ENCODE measurements around the gene SCRN2.

The SCRN2 gene

GRCh38 chr17:47871048-47871447, 30.0 kb upstream of the SCRN2 start:
- DNase-seq: no peak

- no peak for DNase-seq
These were observed 29.0 kb upstream of the SCRN2 start for GRCh38 chr17:47870056-47870455.

- DNase-seq: no peak
These were observed 28.0 kb upstream of the SCRN2 start for GRCh38 chr17:47869114-47869513.

GRCh38 chr17:47867813-47868533, 26.9 kb upstream of the SCRN2 start:
- DNase-seq: no peak

- DNase-seq: no peak
These were observed 25.9 kb upstream of the SCRN2 start for GRCh38 chr17:47866941-47867340.

GRCh38 chr17:47864791-47865216, 23.7 kb upstream of the SCRN2 start:
- DNase-seq: no peak

GRCh38 chr17:47862621-47863440, 21.8 kb upstream of the SCRN2 start:
- no peak for DNase-seq

GRCh38 chr17:47860386-47860785, 19.3 kb upstream of the SCRN2 start:
- DNase-seq: no peak

- no peak for DNase-seq
These were observed 16.7 kb upstream of the SCRN2 start for GRCh38 chr17:47857551-47858455.

GRCh38 chr17:47856830-47857229, 15.8 kb upstream of the SCRN2 start:
- no peak for DNase-seq

- DNase-seq: no peak
These were observed 14.7 kb upstream of the SCRN2 start for GRCh38 chr17:47855737-47856136.

GRCh38 chr17:47853616-47854015, 12.5 kb upstream of the SCRN2 start:
- DNase-seq: no peak

- no peak for DNase-seq
These were observed 11.3 kb upstream of the SCRN2 start for GRCh38 chr17:47852113-47852949.

GRCh38 chr17:47851764-47852112, 10.7 kb upstream of the SCRN2 start:
- no peak for DNase-seq

- DNase-seq: no peak
These were observed 9.9 kb upstream of the SCRN2 start, which contains the start of gene SP6 for GRCh38 chr17:47850692-47851573. Gene SP6, minus strand, starts transcription at chr17:47851163. Its CDS starts 2,734 bp downstream, at chr17:47848429.

GRCh38 chr17:47850373-47850691, 9.3 kb upstream of the SCRN2 start:
- no peak for DNase-seq

- DNase-seq: no peak
These were observed 7.1 kb upstream of the SCRN2 start for GRCh38 chr17:47848198-47848513.

- DNase-seq: no peak
These were observed 6.5 kb upstream of the SCRN2 start for GRCh38 chr17:47847341-47848197.

- DNase-seq: no peak
These were observed 5.8 kb upstream of the SCRN2 start for GRCh38 chr17:47846716-47847340.

GRCh38 chr17:47845716-47846075, 4.6 kb upstream of the SCRN2 start:
- DNase-seq: no peak
